ENCODE measurements around the gene ZMYM2. TPM values are rescaled to one million over a fixed set of nuclear protein-coding genes. Genes with fewer than 3 reads are reported as not detected.

Gene ZMYM2
- total RNA-seq, 1 donor from 2014 or later = 303 TPM

DNA sequence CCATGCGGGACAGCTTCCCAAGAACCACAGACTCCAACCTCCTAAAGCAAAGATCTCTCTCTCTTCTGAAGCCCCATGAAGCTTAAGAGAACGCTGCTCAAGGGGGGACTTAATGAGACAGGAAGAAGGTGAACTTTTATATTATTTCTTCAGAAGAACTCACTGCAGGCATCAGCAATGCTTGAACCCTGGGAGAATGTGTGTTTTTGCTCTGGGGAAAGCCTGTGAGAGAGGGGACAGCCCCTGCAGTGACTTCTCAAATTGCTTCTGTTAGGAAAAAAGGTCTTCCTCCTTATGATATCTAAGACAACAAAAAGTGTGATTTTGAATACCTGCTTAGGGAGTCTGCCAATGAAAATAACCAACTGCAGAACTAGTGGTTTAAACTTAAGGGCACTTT, 179.3 kb downstream of the ZMYM2 start:
- H3K4me1 Mint-ChIP-seq = no peaks in the 10 kb centered on the region
- no peaks in the 10 kb centered on the region for H3K9me3 Mint-ChIP-seq
- TF ChIP-seq EZH2phosphoT487 (IDR thresholded peaks at IDR 0.05) (no peak), EZH2 (IDR thresholded peaks at IDR 0.05) (no peak)
- TF ChIP-seq, protein P1, sequence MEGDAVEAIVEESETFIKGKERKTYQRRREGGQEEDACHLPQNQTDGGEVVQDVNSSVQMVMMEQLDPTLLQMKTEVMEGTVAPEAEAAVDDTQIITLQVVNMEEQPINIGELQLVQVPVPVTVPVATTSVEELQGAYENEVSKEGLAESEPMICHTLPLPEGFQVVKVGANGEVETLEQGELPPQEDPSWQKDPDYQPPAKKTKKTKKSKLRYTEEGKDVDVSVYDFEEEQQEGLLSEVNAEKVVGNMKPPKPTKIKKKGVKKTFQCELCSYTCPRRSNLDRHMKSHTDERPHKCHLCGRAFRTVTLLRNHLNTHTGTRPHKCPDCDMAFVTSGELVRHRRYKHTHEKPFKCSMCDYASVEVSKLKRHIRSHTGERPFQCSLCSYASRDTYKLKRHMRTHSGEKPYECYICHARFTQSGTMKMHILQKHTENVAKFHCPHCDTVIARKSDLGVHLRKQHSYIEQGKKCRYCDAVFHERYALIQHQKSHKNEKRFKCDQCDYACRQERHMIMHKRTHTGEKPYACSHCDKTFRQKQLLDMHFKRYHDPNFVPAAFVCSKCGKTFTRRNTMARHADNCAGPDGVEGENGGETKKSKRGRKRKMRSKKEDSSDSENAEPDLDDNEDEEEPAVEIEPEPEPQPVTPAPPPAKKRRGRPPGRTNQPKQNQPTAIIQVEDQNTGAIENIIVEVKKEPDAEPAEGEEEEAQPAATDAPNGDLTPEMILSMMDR (IDR thresholded peaks at IDR 0.05) = no peak
- Histone ChIP-seq H3K4me2 (no peak overlapping the region), H3K36me3 (no peaks in the 10 kb centered on the region), H3K4me1 (no peaks in the 10 kb centered on the region), H2AFZ (replicated peaks) (no peak overlapping the region), H3K27me3 (peaks cover 40% of the 10 kb centered on the region), H4K20me1 (ENCODE audit: low read depth) (no peaks in the 10 kb centered on the region), H3K27ac (no peak overlapping the region), H3K9me3 (ENCODE audit: low read depth) (no peaks in the 10 kb centered on the region), H3K4me3 (no peak overlapping the region), H3K79me2 (ENCODE audit: low read depth) (no peaks in the 10 kb centered on the region), H3F3A (ENCODE audit: low read depth) (no peaks in the 10 kb centered on the region), H3K9ac (no peak overlapping the region)
- no peaks in the 10 kb centered on the region for H3K36me3 Mint-ChIP-seq
- DNase-seq (ENCODE audit: low spot score) = no peak
- H3K27me3 Mint-ChIP-seq (ENCODE audit: insufficient read depth, low read depth) = peaks cover 6% of the 10 kb centered on the region
- H3K27ac Mint-ChIP-seq = no peak overlapping the region
- H3K4me3 Mint-ChIP-seq = no peak overlapping the region

DNA sequence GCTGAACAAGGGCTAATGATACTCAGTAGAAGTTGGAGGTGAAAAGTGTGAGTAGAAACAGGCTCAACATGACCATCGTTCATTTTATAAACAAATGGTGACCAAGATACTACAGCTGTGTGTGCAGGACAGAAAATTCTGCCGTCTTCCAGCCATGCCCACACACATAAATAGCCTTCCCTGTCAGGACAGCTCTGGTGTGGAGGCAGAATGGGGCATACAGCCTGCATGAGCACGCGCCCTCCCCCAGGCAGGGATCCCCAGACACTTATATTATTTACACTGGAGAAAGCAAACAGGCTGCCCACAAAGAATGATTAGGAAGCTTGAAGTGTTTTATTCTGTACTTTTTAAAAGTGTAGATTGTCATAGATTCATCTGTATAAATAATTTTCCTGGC, 182.0 kb downstream of the ZMYM2 start:
- Mint-ChIP-seq H3K27ac (no peak overlapping the region), H3K27me3 (ENCODE audit: insufficient read depth, low read depth) (peaks cover 8% of the 10 kb centered on the region), H3K9me3 (no peaks in the 10 kb centered on the region), H3K36me3 (no peaks in the 10 kb centered on the region), H3K4me1 (no peaks in the 10 kb centered on the region), H3K4me3 (no peak overlapping the region)
- no peak for DNase-seq (ENCODE audit: low spot score)
- Histone ChIP-seq H3F3A (ENCODE audit: low read depth) (no peaks in the 10 kb centered on the region), H3K4me3 (no peak overlapping the region), H3K79me2 (ENCODE audit: low read depth) (no peaks in the 10 kb centered on the region), H4K20me1 (ENCODE audit: low read depth) (no peaks in the 10 kb centered on the region), H3K4me2 (no peak overlapping the region), H3K36me3 (no peaks in the 10 kb centered on the region), H3K4me1 (no peaks in the 10 kb centered on the region), H2AFZ (replicated peaks) (no peak overlapping the region), H3K27ac (no peak overlapping the region), H3K27me3 (peaks cover 35% of the 10 kb centered on the region), H3K9me3 (ENCODE audit: low read depth) (no peaks in the 10 kb centered on the region), H3K9ac (no peak overlapping the region)
- no peak for TF ChIP-seq EZH2phosphoT487 (IDR thresholded peaks at IDR 0.05)
- TF ChIP-seq, protein P1 (IDR thresholded peaks at IDR 0.05) = no peak
- TF ChIP-seq EZH2 (IDR thresholded peaks at IDR 0.05) = no peak

Other genes with a start within 250 kb of the ZMYM2 start
- gene PSPC1, start 175.8 kb upstream of the ZMYM2 start, total RNA-seq (ENCODE audit: low replicate concordance) = 77.0 and 87.0 TPM in 2 replicates
- 17.7 and 22.1 TPM in 2 replicates for gene ZMYM5, start 95.1 kb upstream of the ZMYM2 start, total RNA-seq (ENCODE audit: low replicate concordance)
- 0.17 and 0.53 TPM in 2 replicates for gene GJA3, start 202.3 kb downstream of the ZMYM2 start, total RNA-seq (ENCODE audit: low replicate concordance)
- not detected in 2 replicates for gene GJB2, start 234.2 kb downstream of the ZMYM2 start, total RNA-seq (ENCODE audit: low replicate concordance)